PC-3 (cell line): ENCODE measurements around the gene TLR8.

Experiments used
- CTCF ChIP-seq: fragments of 300-600 bp; sonication (generic); conservative IDR thresholded peaks from 2 replicates; pipeline ENCODE4 v1.5.1; 2017; ENCODE audit warnings: antibody characterized with exemption, low read depth, mild to moderate bottlenecking, low read length
- EZH2 ChIP-seq: fragments of 300-600 bp; sonication (generic); IDR thresholded peaks from one replicate; pipeline ENCODE4 v1.6.1; 2017; ENCODE audit warnings: antibody characterized with exemption, mild to moderate bottlenecking, low read length; ENCODE audit not compliant: unreplicated experiment

- TF ChIP-seq CTCF (no peak), EZH2 (no peak)
Observed at GRCh38 chrX:12953420-12953819, 47.0 kb downstream of the TLR8 start.
